IPS DF 4.7 (cell line): ENCODE results near the gene TBC1D3C.
"Not testable (repeated sequence)": the region's sequence is repeated elsewhere in the genome, so short reads cannot be mapped to it uniquely, and the experiment has no call there.

Source experiments
- DNase-seq: peaks from one replicate; pipeline ENCODE4 v3.0.0-alpha.2; 2013; ENCODE audit warnings: low spot score; ENCODE audit errors: extremely low read depth

The TBC1D3C gene

DNA sequence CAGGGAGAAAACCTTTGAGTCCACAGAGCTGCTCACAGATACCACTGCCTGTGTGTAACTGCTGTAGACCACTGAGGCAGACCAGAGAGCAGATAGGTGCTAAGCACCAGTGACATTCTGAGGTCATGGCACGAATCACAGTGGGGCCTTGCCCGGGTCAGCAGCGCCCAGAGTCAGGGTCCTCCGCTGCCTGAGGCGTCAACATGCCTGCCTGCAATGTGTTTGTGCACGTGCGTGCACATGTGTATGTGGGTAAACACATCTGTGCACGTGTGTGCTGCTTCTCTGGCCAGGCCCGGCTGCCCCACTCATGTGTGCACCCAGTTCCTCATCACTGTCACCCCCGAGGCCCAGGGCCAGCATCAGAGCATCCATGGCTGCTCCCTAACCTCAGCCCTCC lies at the start of gene TBC1D3C:
TSS of gene TBC1D3C (minus strand) at position 101 of the 400 bp plus-strand sequence. CDS start 1,568 bp downstream, outside the sequence.
- DNase-seq: not testable (repeated sequence)

- DNase-seq: not testable (repeated sequence)
These were observed 30.8 kb upstream of the TBC1D3C start for GRCh38 chr17:38099262-38099661.

GRCh38 chr17:38094059-38094694 lies 25.7 kb upstream of the TBC1D3C start:
- DNase-seq: not testable (repeated sequence)

- DNase-seq: not testable (repeated sequence)
These were observed 19.7 kb upstream of the TBC1D3C start for GRCh38 chr17:38088120-38088519.

DNA sequence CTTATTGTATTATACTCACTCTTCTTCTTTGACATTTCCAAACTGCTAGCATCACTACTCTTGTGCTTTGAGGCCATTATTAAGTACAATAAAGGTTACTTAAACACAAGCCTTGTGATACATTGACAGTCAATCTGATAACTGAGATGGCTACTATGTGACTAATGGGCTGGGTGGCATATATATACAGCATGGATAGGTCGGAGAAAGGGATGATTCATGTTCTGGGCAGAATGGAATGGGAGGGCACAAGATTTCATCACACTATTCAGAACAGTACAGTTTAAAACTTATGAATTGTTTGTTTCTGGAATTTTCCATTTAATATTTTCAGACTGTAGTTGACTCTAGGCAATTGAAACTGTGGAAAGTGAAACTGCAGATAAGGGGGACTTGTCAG lies 18.9 kb upstream of the TBC1D3C start:
- not testable (repeated sequence) for DNase-seq
